ENCODE data around the gene CDH1.

- TF ChIP-seq, protein P1, sequence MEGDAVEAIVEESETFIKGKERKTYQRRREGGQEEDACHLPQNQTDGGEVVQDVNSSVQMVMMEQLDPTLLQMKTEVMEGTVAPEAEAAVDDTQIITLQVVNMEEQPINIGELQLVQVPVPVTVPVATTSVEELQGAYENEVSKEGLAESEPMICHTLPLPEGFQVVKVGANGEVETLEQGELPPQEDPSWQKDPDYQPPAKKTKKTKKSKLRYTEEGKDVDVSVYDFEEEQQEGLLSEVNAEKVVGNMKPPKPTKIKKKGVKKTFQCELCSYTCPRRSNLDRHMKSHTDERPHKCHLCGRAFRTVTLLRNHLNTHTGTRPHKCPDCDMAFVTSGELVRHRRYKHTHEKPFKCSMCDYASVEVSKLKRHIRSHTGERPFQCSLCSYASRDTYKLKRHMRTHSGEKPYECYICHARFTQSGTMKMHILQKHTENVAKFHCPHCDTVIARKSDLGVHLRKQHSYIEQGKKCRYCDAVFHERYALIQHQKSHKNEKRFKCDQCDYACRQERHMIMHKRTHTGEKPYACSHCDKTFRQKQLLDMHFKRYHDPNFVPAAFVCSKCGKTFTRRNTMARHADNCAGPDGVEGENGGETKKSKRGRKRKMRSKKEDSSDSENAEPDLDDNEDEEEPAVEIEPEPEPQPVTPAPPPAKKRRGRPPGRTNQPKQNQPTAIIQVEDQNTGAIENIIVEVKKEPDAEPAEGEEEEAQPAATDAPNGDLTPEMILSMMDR (IDR thresholded peaks at IDR 0.05 in 8 of 11, conservative IDR thresholded peaks at IDR 0.05 in 3 of 11) = no peak
- TF ChIP-seq POLR2AphosphoS5 (IDR thresholded peaks at IDR 0.05) (no peak), POLR2A (IDR thresholded peaks at IDR 0.05) (no peak)
Measured at GRCh38 chr16:68711421-68712139, 25.5 kb upstream of the CDH1 start.

All from spleen (tissue), 7 donors.